Activated CD8-positive, alpha-beta T cell treated with anti-CD3 and anti-CD28 coated beads for 36 hours (primary cell): ENCODE data around the gene CEBPG. TPM values are rescaled to one million over a fixed set of nuclear protein-coding genes. Genes with fewer than 3 reads are reported as not detected.

ENCODE experiments used
- ATAC-seq: fragments of 200-7000 bp; cut with Tn5 transposase; one replicate; pipeline ENCODE4 v1.10.0; 2021; ENCODE audit warnings: mild to moderate bottlenecking, moderate library complexity
- CTCF ChIA-PET: fragments of 350-600 bp; sonication (Branson Sonifier 250); formaldehyde crosslinking; loops from one replicate; lab custom pipeline; 2021; ENCODE audit warnings: antibody characterized with exemption; lab: Charles Lee
- POLR2A ChIA-PET: fragments of 350-600 bp; sonication (Branson Sonifier 250); formaldehyde crosslinking; loops from one replicate; lab custom pipeline; 2021; ENCODE audit warnings: antibody characterized with exemption; lab: Charles Lee
- DNase-seq: peaks from one replicate; pipeline ENCODE4 v3.0.0-alpha.2; 2020
- H3K27ac Mint-ChIP-seq: one replicate; pipeline ENCODE4 v1.8.0; 2021; ENCODE audit warnings: mild to moderate bottlenecking, mixed read lengths
- H3K27me3 Mint-ChIP-seq: one replicate; pipeline ENCODE4 v1.8.0; 2021; ENCODE audit warnings: mixed read lengths
- H3K36me3 Mint-ChIP-seq: one replicate; pipeline ENCODE4 v1.8.0; 2021; ENCODE audit warnings: low read depth, mixed read lengths
- H3K4me1 Mint-ChIP-seq: one replicate; pipeline ENCODE4 v1.8.0; 2021; ENCODE audit warnings: low read depth, mixed read lengths
- H3K4me3 Mint-ChIP-seq: one replicate; pipeline ENCODE4 v1.8.0; 2021; ENCODE audit warnings: mild to moderate bottlenecking, moderate library complexity, mixed read lengths
- H3K9me3 Mint-ChIP-seq: one replicate; pipeline ENCODE4 v1.8.0; 2021; ENCODE audit warnings: mixed read lengths
- CTCF ChIP-seq: fragments of 200-600 bp; IDR thresholded peaks from one replicate; pipeline ENCODE4 v1.8.0; 2022; ENCODE audit warnings: antibody characterized with exemption, mild to moderate bottlenecking
- intact Hi-C: fragments of 100-400 bp; cut with micrococcal nuclease; formaldehyde crosslinking; loops from one replicate; pipeline ENCODE4 v1.10.0; 2022
- total RNA-seq, 2 experiments: library from RNA; stranded (reverse); gene quantifications; one replicate each; pipeline ENCODE4 v1.2.3, GENCODE V29; 2021

Gene CEBPG
- total RNA-seq, 2 experiments from 2014 or later, result 28.3 to 30.1 TPM

- no peak for TF ChIP-seq CTCF
- Mint-ChIP-seq H3K36me3 (no peaks in the 10 kb centered on the region), H3K4me1 (peaks cover 2% of the 10 kb centered on the region), H3K27ac (no peak overlapping the region), H3K27me3 (no peaks in the 10 kb centered on the region), H3K9me3 (no peaks in the 10 kb centered on the region), H3K4me3 (no peak overlapping the region)
- no peak for ATAC-seq
- intact Hi-C loops, result loop anchor here (10.0 kb wide), 1 partner anchor 263 kb away; no protein-coding TSS in a partner anchor
- POLR2A ChIA-PET, result no interaction called here
- no peak for DNase-seq
- CTCF ChIA-PET, result interaction anchor here (1.0 to 1.1 kb wide), 3 partner anchors 10 to 224 kb away, joined by 3 read pairs; no protein-coding TSS in a partner anchor
These were observed 34.6 kb downstream of the CEBPG start for GRCh38 chr19:33408116-33408515.

GRCh38 chr19:33408538-33409434 is 35.3 kb downstream of the CEBPG start:
- H3K27me3 Mint-ChIP-seq, result no peaks in the 10 kb centered on the region
- CTCF ChIA-PET, result interaction anchor here (0.8 to 1.5 kb wide), 6 partner anchors 11 to 224 kb away, joined by 3 to 4 read pairs (median 3); no protein-coding TSS in a partner anchor

GRCh38 chr19:33409906-33410685 is 36.6 kb downstream of the CEBPG start:
- Mint-ChIP-seq H3K27me3 (no peaks in the 10 kb centered on the region), H3K9me3 (no peaks in the 10 kb centered on the region), H3K4me3 (no peak overlapping the region), H3K36me3 (no peaks in the 10 kb centered on the region), H3K27ac (no peak overlapping the region), H3K4me1 (peaks cover 2% of the 10 kb centered on the region)
- ChIA-PET CTCF (interaction anchor here (1.3 to 1.5 kb wide), 2 partner anchors 21 to 182 kb away, joined by 4 read pairs; no protein-coding TSS in a partner anchor), POLR2A (no interaction called here)
- no peak for TF ChIP-seq CTCF
- DNase-seq, result no peak
- intact Hi-C loops, result loop anchor here (10.0 kb wide), 1 partner anchor 265 kb away; no protein-coding TSS in a partner anchor
- no peak for ATAC-seq

More at GRCh38 chr19:33408538-33409434, 35.3 kb downstream of the CEBPG start:
- Mint-ChIP-seq H3K4me3 (no peak overlapping the region), H3K4me1 (peaks cover 2% of the 10 kb centered on the region), H3K36me3 (no peaks in the 10 kb centered on the region), H3K27ac (no peak overlapping the region), H3K9me3 (no peaks in the 10 kb centered on the region)
- DNase-seq (no peak), ATAC-seq (no peak)
- no peak for TF ChIP-seq CTCF
- POLR2A ChIA-PET, result no interaction called here
- intact Hi-C loops, result loop anchor here (10.0 kb wide), 1 partner anchor 264 kb away; no protein-coding TSS in a partner anchor

DNA sequence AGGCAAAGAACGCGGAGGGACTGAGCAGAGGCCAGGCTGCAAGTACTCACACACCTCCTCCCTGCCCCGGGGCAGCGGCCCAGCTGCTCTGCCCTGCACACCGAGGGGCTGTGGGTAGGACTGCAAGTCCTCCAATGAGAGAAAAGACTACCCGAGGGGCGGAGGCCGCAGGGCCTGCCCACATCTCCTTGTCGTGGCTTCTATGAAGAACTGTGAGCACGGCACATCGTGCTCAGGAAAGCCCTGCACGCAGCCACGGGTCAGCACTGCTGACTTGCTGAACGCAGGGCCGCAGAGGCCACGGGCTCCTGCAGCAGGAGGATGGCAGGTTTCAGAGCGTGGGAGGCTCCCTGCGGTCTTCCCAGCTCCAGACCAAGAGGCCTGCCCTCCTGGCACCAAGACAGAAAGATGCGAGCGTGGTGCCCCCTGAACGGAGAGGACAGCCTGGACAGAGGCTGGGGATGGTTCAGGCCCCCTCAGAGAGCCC is 37.4 kb downstream of the CEBPG start:
- no peaks in the 10 kb centered on the region for H3K9me3 Mint-ChIP-seq
- H3K4me3 Mint-ChIP-seq, result no peak overlapping the region
- no peak for TF ChIP-seq CTCF
- ATAC-seq (no peak), DNase-seq (no peak)
- H3K27me3 Mint-ChIP-seq, result no peaks in the 10 kb centered on the region
- ChIA-PET CTCF (interaction anchor here (1.2 kb wide), 1 partner anchor 29 kb away, joined by 3 read pairs; no protein-coding TSS in a partner anchor), POLR2A (no interaction called here)
- H3K27ac Mint-ChIP-seq, result no peak overlapping the region
- intact Hi-C loops, result no loop called here
- H3K4me1 Mint-ChIP-seq, result peaks cover 2% of the 10 kb centered on the region
- no peaks in the 10 kb centered on the region for H3K36me3 Mint-ChIP-seq
